GM23248 (cell line): ENCODE measurements around the gene COL15A1.

ENCODE experiments used
- EZH2 ChIP-seq: fragments of 200-600 bp; sonication (generic); IDR thresholded peaks from 2 replicates; pipeline ENCODE4 v1.6.1; 2018; ENCODE audit warnings: antibody characterized with exemption, mild to moderate bottlenecking; ENCODE audit not compliant: insufficient read depth, poor library complexity, severe bottlenecking
- EZH2phosphoT487 ChIP-seq: fragments of 200-600 bp; sonication (generic); IDR thresholded peaks from 2 replicates; pipeline ENCODE4 v1.6.1; 2018; ENCODE audit warnings: antibody characterized with exemption, moderate library complexity, mild to moderate bottlenecking, low read depth; ENCODE audit not compliant: insufficient read depth

- TF ChIP-seq EZH2, result no peak
- no peak for TF ChIP-seq EZH2phosphoT487
These were observed 114.2 kb downstream of the COL15A1 start for GRCh38 chr9:99057665-99058625.
